HUES64 (cell line): ENCODE measurements around the gene ACHE.
"Not testable (repeated sequence)": the region's sequence is repeated elsewhere in the genome, so short reads cannot be mapped to it uniquely, and the experiment has no call there.

Source experiments
- H3K27ac ChIP-seq: 2 replicates; pipeline ENCODE4 v1.7.0; 2013; ENCODE audit warnings: low read depth, low read length, inconsistent platforms
- H3K27me3 ChIP-seq: 2 replicates; pipeline ENCODE4 v1.6.1; 2013; ENCODE audit warnings: mild to moderate bottlenecking, low read length; ENCODE audit not compliant: insufficient read depth
- H3K36me3 ChIP-seq: 2 replicates; pipeline ENCODE4 v1.6.1; 2013; ENCODE audit warnings: mild to moderate bottlenecking, low read length; ENCODE audit not compliant: insufficient read depth
- H3K4me1 ChIP-seq: 2 replicates; pipeline ENCODE4 v1.6.1; 2013; ENCODE audit warnings: mild to moderate bottlenecking, low read length, moderate library complexity; ENCODE audit not compliant: insufficient read depth
- H3K4me3 ChIP-seq: 2 replicates; pipeline ENCODE4 v1.5.1; 2013; ENCODE audit warnings: mild to moderate bottlenecking, low read length, moderate library complexity
- H3K9ac ChIP-seq: 2 replicates; pipeline ENCODE4 v1.6.1; 2013; ENCODE audit warnings: mild to moderate bottlenecking, low read depth, low read length
- H3K9me3 ChIP-seq: 2 replicates; pipeline ENCODE4 v1.6.1; 2013; ENCODE audit warnings: low read depth, low read length; ENCODE audit not compliant: insufficient read depth
- WGBS: fragments of 150-250, 120-280 bp; methylation state at CpG from one replicate; pipeline ENCODE4 v1.1.7; 2013; ENCODE audit warnings: missing lambda C conversion rate; 5-methylcytosine and 5-hydroxymethylcytosine counted together

ACHE gene

GRCh38 chr7:100919335-100919734 is 23.6 kb upstream of the ACHE start:
- 95% methylated on average over 5 of the region's 5 CpGs for WGBS

GRCh38 chr7:100914879-100915447 is 19.3 kb upstream of the ACHE start:
- Histone ChIP-seq H3K4me3 (no peak overlapping the region), H3K27ac (no peak overlapping the region), H3K27me3 (no peaks in the 10 kb centered on the region), H3K9me3 (no peaks in the 10 kb centered on the region), H3K4me1 (no peaks in the 10 kb centered on the region), H3K9ac (no peak overlapping the region), H3K36me3 (no peaks in the 10 kb centered on the region)
- 88% methylated on average over 8 of the region's 8 CpGs for WGBS

More at GRCh38 chr7:100919335-100919734, 23.6 kb upstream of the ACHE start:
- not testable (repeated sequence) for H3K9ac ChIP-seq, H3K36me3 ChIP-seq, H3K4me3 ChIP-seq, H3K9me3 ChIP-seq, H3K4me1 ChIP-seq, H3K27me3 ChIP-seq, H3K27ac ChIP-seq

GRCh38 chr7:100914208-100914878 is 18.7 kb upstream of the ACHE start:
- no peak overlapping the region for H3K9ac ChIP-seq
- H3K27ac ChIP-seq, result no peak overlapping the region
- WGBS, result 90% methylated on average over 14 of the region's 15 CpGs
- H3K4me3 ChIP-seq, result no peak overlapping the region
- no peaks in the 10 kb centered on the region for H3K36me3 ChIP-seq
- H3K9me3 ChIP-seq, result no peaks in the 10 kb centered on the region
- no peaks in the 10 kb centered on the region for H3K27me3 ChIP-seq
- no peaks in the 10 kb centered on the region for H3K4me1 ChIP-seq

- H3K27me3 ChIP-seq, result no peaks in the 10 kb centered on the region
- no peak overlapping the region for H3K9ac ChIP-seq
- no peaks in the 10 kb centered on the region for H3K36me3 ChIP-seq
- H3K27ac ChIP-seq, result no peak overlapping the region
- H3K4me1 ChIP-seq, result no peaks in the 10 kb centered on the region
- no peaks in the 10 kb centered on the region for H3K9me3 ChIP-seq
- WGBS, result 91% methylated on average over 3 of the region's 3 CpGs
- no peak overlapping the region for H3K4me3 ChIP-seq
Observed at GRCh38 chr7:100911484-100911883, 15.8 kb upstream of the ACHE start.

- not testable (repeated sequence) for H3K36me3 ChIP-seq, H3K9me3 ChIP-seq, H3K4me1 ChIP-seq, H3K27me3 ChIP-seq, H3K4me3 ChIP-seq, H3K9ac ChIP-seq, H3K27ac ChIP-seq
- 94% methylated on average over 7 of the region's 7 CpGs for WGBS
Observed at GRCh38 chr7:100910443-100910842, 14.8 kb upstream of the ACHE start.

- H3K4me3 ChIP-seq, result no peak overlapping the region
- WGBS, result 88% methylated on average over 5 of the region's 5 CpGs
- no peaks in the 10 kb centered on the region for H3K4me1 ChIP-seq
- no peaks in the 10 kb centered on the region for H3K36me3 ChIP-seq
- H3K27me3 ChIP-seq, result no peaks in the 10 kb centered on the region
- no peak overlapping the region for H3K9ac ChIP-seq
- H3K27ac ChIP-seq, result no peak overlapping the region
- H3K9me3 ChIP-seq, result no peaks in the 10 kb centered on the region
Observed at GRCh38 chr7:100908512-100908911, 12.8 kb upstream of the ACHE start.

GRCh38 chr7:100902638-100903037 is 7.0 kb upstream of the ACHE start:
- WGBS, result 97% methylated on average over 6 of the region's 7 CpGs
- H3K9ac ChIP-seq, result no peak overlapping the region
- no peaks in the 10 kb centered on the region for H3K4me1 ChIP-seq
- H3K4me3 ChIP-seq, result no peak overlapping the region
- H3K36me3 ChIP-seq, result no peaks in the 10 kb centered on the region
- H3K27ac ChIP-seq, result no peak overlapping the region
- H3K9me3 ChIP-seq, result no peaks in the 10 kb centered on the region
- no peaks in the 10 kb centered on the region; the same call in 1 of the 2 replicates for H3K27me3 ChIP-seq

GRCh38 chr7:100901921-100902332 is 6.2 kb upstream of the ACHE start:
- H3K9me3 ChIP-seq, result no peaks in the 10 kb centered on the region
- 92% methylated on average over 5 of the region's 5 CpGs for WGBS
- no peak overlapping the region for H3K27ac ChIP-seq
- no peak overlapping the region for H3K9ac ChIP-seq
- H3K4me3 ChIP-seq, result no peak overlapping the region
- no peaks in the 10 kb centered on the region for H3K36me3 ChIP-seq
- peaks cover 4% of the 10 kb centered on the region for H3K27me3 ChIP-seq
- H3K4me1 ChIP-seq, result no peaks in the 10 kb centered on the region

GRCh38 chr7:100900978-100901377 is 5.3 kb upstream of the ACHE start:
- Histone ChIP-seq H3K4me1 (no peaks in the 10 kb centered on the region), H3K27ac (no peak overlapping the region), H3K4me3 (no peak overlapping the region), H3K27me3 (peaks cover 13% of the 10 kb centered on the region), H3K9me3 (no peaks in the 10 kb centered on the region), H3K9ac (no peak overlapping the region), H3K36me3 (no peaks in the 10 kb centered on the region)
- 94% methylated on average over 1 of the region's 2 CpGs for WGBS

- Histone ChIP-seq H3K27ac (no peak overlapping the region), H3K9ac (no peak overlapping the region), H3K4me3 (no peak overlapping the region), H3K36me3 (no peaks in the 10 kb centered on the region), H3K9me3 (no peaks in the 10 kb centered on the region), H3K4me1 (no peaks in the 10 kb centered on the region), H3K27me3 (peaks cover 26% of the 10 kb centered on the region)
- WGBS, result 92% methylated on average over 5 of the region's 5 CpGs
Observed at GRCh38 chr7:100899432-100899831, 3.7 kb upstream of the ACHE start.

GRCh38 chr7:100897772-100898454 is 2.2 kb upstream of the ACHE start:
- H3K4me1 ChIP-seq, result no peaks in the 10 kb centered on the region
- H3K27me3 ChIP-seq, result peaks cover 28% of the 10 kb centered on the region
- 89% methylated on average over 13 of the region's 13 CpGs for WGBS
- H3K27ac ChIP-seq, result no peak overlapping the region
- no peak overlapping the region for H3K9ac ChIP-seq
- no peak overlapping the region for H3K4me3 ChIP-seq
- H3K9me3 ChIP-seq, result no peaks in the 10 kb centered on the region
- H3K36me3 ChIP-seq, result no peaks in the 10 kb centered on the region
